Upper lobe of right lung (tissue), 1 donor: ENCODE data around the gene MTFR1L. TPM values are rescaled to one million over a fixed set of nuclear protein-coding genes. Genes with fewer than 3 reads are reported as not detected.

ENCODE experiments used
- ATAC-seq: fragments of 200-7000 bp; cut with Tn5 transposase; one replicate; pipeline ENCODE4 v1.9.1; 2020; ENCODE audit warnings: mild to moderate bottlenecking, moderate library complexity
- DNase-seq: peaks from one replicate; pipeline ENCODE4 v3.0.0-alpha.2; 2020
- H3K27ac ChIP-seq: fragments of 200-600 bp; one replicate; pipeline ENCODE4 v1.8.0; 2022
- H3K27me3 ChIP-seq: fragments of 200-600 bp; one replicate; pipeline ENCODE4 v1.8.0; 2022; ENCODE audit warnings: mild to moderate bottlenecking
- H3K36me3 ChIP-seq: fragments of 200-600 bp; one replicate; pipeline ENCODE4 v1.8.0; 2022
- H3K4me1 ChIP-seq: fragments of 200-600 bp; one replicate; pipeline ENCODE4 v1.8.0; 2022
- H3K4me3 ChIP-seq: fragments of 200-600 bp; one replicate; pipeline ENCODE4 v1.8.0; 2022; ENCODE audit warnings: mild to moderate bottlenecking
- H3K9me3 ChIP-seq: fragments of 200-600 bp; one replicate; pipeline ENCODE4 v1.8.0; 2022
- intact Hi-C: fragments of 100-400 bp; cut with DNase I; formaldehyde crosslinking; loops from one replicate; pipeline ENCODE4 v1.11.0; 2022
- total RNA-seq: library from RNA; stranded (reverse); fragmentation: NEBNext Ultra II Directional; extraction: Animal tissue kit (Norgen Biotek cat#: 25700); gene quantifications from one replicate; pipeline ENCODE4 v1.2.1, GENCODE V29; 2021
- TF ChIP-seq, protein P1 (sequence below): fragments of 200-600 bp; IDR thresholded peaks from one replicate; pipeline ENCODE4 v1.8.0; 2022; ENCODE audit warnings: antibody characterized with exemption
- donor health status: DM: no; HTN: yes; CAD: no; lungs with severe emphysema.

MTFR1L gene
- total RNA-seq, 1 donor from 2014 or later: 46.0 TPM

DNA sequence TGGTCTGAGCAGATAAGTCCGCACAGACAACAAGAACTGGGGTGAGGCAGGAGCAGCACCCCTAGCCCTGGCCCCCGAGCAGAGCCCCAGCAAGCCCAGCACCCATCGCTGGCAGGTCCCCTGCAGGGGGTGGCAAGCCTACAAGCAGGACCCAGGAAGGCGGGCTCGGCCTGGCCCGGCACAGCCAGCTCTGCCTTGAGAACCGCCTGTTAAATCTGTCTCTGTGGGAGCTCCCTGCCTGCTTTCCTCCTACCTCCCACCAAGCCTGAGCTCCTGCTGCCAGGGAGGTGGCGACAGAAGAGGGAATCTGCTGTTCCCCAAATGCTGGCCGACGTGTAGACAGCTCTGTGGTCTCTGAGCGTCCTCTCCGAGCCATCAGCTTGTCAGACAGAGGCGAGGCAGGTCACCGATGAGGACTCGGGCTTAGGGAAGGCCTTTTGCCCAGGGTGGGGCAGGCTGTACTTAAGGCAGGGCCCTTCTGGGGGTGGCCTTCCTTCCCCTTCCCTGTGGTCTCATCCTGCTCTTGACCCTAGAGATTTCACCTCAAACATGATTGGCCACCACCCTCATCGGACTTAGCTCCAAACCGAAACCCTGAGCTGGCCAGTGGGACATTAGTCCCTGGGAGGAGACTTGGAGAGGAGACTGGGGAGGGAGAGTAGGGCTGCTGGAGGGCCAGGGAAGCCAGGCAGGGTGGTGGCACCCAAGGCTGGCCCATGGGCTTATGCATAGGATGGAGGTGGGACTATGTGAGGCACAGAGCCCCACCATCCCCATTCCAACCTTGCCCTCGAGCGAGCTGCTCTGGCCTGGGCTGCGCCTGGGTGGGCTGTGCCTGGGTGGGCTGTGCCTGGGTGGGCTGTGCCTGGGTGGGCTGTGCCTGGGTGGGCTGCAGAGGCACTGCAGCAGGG, 12.0 kb upstream of the MTFR1L start:
- ATAC-seq (peak; percentile 47), DNase-seq (no peak)
- Histone ChIP-seq H3K36me3 (peaks cover 53% of the 10 kb centered on the region), H3K4me1 (peaks cover 51% of the 10 kb centered on the region), H3K4me3 (no peak overlapping the region), H3K9me3 (no peaks in the 10 kb centered on the region), H3K27me3 (no peaks in the 10 kb centered on the region), H3K27ac (peak overlapping the region; percentile 36)
- intact Hi-C loops: no loop called here
- TF ChIP-seq, protein P1, sequence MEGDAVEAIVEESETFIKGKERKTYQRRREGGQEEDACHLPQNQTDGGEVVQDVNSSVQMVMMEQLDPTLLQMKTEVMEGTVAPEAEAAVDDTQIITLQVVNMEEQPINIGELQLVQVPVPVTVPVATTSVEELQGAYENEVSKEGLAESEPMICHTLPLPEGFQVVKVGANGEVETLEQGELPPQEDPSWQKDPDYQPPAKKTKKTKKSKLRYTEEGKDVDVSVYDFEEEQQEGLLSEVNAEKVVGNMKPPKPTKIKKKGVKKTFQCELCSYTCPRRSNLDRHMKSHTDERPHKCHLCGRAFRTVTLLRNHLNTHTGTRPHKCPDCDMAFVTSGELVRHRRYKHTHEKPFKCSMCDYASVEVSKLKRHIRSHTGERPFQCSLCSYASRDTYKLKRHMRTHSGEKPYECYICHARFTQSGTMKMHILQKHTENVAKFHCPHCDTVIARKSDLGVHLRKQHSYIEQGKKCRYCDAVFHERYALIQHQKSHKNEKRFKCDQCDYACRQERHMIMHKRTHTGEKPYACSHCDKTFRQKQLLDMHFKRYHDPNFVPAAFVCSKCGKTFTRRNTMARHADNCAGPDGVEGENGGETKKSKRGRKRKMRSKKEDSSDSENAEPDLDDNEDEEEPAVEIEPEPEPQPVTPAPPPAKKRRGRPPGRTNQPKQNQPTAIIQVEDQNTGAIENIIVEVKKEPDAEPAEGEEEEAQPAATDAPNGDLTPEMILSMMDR: no peak

DNA sequence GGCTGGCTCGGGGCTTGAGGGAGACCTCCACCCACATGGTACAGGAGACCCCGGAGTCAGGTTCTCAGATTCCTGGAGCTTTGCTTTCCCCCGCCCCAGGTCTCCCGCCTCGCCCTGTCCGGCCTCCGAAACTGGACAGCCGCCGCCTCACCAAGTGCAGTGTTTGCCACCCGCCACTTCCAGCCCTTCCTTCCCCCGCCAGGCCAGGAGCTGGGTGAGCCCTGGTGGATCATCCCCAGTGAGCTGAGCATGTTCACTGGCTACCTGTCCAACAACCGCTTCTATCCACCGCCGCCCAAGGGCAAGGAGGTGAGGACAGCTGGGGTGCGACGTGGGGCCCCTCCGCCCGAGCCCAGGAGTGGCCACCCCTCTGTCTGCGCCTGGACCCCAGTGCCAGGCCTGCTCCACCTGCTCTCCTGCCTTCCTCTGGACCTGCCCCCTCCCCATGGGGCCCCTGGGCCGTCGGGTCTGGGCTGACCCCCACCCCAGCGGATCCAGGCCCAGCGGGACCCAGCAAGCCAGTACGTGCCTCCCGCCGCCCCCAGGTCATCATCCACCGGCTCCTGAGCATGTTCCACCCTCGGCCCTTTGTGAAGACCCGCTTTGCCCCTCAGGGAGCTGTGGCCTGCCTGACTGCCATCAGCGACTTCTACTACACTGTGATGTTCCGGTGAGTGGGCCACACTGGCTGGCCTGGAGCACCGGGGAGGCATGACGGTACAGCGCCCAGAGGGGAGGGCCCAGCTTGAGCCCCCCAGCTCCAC, 11.1 kb upstream of the MTFR1L start:
- DNase-seq (no peak), ATAC-seq (no peak)
- Histone ChIP-seq H3K27me3 (no peaks in the 10 kb centered on the region), H3K4me3 (no peak overlapping the region), H3K27ac (no peak overlapping the region), H3K9me3 (no peaks in the 10 kb centered on the region), H3K4me1 (peaks cover 44% of the 10 kb centered on the region), H3K36me3 (peaks cover 63% of the 10 kb centered on the region)
- intact Hi-C loops: no loop called here
- TF ChIP-seq, protein P1: no peak

GRCh38 chr1:25809283-25809926, 10.3 kb upstream of the MTFR1L start:
- ATAC-seq (peak; percentile 22), DNase-seq (peak; percentile 82)
- H3K27ac ChIP-seq: no peak overlapping the region
- intact Hi-C loops: no loop called here
- H3K4me1 ChIP-seq: peaks cover 41% of the 10 kb centered on the region
- TF ChIP-seq, protein P1: no peak
- peaks cover 70% of the 10 kb centered on the region for H3K36me3 ChIP-seq
- no peak overlapping the region for H3K4me3 ChIP-seq
- no peaks in the 10 kb centered on the region for H3K9me3 ChIP-seq
- no peaks in the 10 kb centered on the region for H3K27me3 ChIP-seq

DNA sequence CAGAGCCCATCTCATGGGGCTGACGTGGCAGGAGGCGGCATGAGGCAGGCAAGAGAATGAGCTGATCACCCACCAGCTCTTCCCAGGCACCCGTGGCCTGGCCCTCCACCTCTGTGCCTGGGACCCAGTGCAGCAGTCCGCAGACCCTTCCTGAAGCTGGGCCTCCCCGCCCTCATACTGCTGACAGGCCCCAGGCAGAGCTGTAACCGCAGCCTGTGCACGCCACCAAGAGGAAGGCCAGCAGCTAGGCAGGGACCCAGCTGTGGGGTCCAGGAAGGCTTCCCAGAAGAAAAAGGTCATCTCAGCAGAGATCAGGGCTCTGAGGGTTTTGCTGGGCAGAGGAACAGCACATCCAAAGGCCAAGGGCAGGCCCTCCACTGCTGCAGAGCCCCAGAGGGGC, 9.8 kb upstream of the MTFR1L start:
- ATAC-seq (no peak), DNase-seq (no peak)
- Histone ChIP-seq H3K4me1 (peaks cover 37% of the 10 kb centered on the region), H3K9me3 (no peaks in the 10 kb centered on the region), H3K36me3 (peaks cover 70% of the 10 kb centered on the region), H3K27ac (no peak overlapping the region), H3K4me3 (no peak overlapping the region), H3K27me3 (no peaks in the 10 kb centered on the region)
- TF ChIP-seq, protein P1: no peak
- intact Hi-C loops: no loop called here

- no peak overlapping the region for H3K27ac ChIP-seq
- no peaks in the 10 kb centered on the region for H3K9me3 ChIP-seq
- ATAC-seq: peak; percentile 77
- TF ChIP-seq, protein P1: peak; percentile 91
- peak; percentile 86 for DNase-seq
- peaks cover 69% of the 10 kb centered on the region for H3K36me3 ChIP-seq
- H3K4me3 ChIP-seq: no peak overlapping the region
- intact Hi-C loops: no loop called here
- peaks cover 30% of the 10 kb centered on the region for H3K4me1 ChIP-seq
- H3K27me3 ChIP-seq: no peaks in the 10 kb centered on the region
Observed at GRCh38 chr1:25810341-25811299, 9.1 kb upstream of the MTFR1L start.
